ENCODE data around the gene TYK2. TPM values are rescaled to one million over a fixed set of nuclear protein-coding genes. Genes with fewer than 3 reads are reported as not detected.
"Not testable (repeated sequence)": the region's sequence is repeated elsewhere in the genome, so short reads cannot be mapped to it uniquely, and the experiment has no call there.

Gene TYK2
- total RNA-seq, 1 experiment from 2014 or later, result 66.4 TPM

DNA sequence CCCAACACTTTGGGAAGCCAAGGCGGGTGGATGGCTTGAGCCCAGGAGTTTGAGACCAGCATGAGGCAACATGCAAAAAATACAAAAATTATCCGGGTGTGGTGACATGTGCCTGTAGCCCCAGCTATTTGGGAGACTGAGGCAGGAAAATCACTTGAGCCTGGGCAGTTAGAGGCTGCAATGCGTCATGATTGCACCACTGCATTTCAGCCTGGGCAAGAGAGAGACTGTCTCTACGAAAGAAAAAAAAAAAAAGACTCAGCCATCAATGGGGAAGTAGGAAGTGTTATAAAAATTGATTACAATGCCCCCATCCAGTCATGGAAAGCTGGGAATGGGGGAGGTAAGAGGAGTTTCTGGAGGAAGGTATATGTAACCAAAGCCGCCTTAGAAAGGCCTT lies 5.4 kb downstream of the TYK2 start (continued):
- TF ChIP-seq MYBL2 (CRISPR knock-in tag; IDR thresholded peaks at IDR 0.05) (no peak), ELF4 (CRISPR knock-in tag; IDR thresholded peaks at IDR 0.05; ENCODE audit: low read depth) (no peak), TEAD1 (CRISPR knock-in tag; IDR thresholded peaks at IDR 0.05) (no peak), GRHL2 (CRISPR knock-in tag; IDR thresholded peaks at IDR 0.05; ENCODE audit: insufficient replicate concordance, severe bottlenecking) (no peak), ZBTB21 (CRISPR knock-in tag; IDR thresholded peaks at IDR 0.05; ENCODE audit: borderline replicate concordance) (no peak), ZNF317 (CRISPR knock-in tag; IDR thresholded peaks at IDR 0.05; ENCODE audit: borderline replicate concordance, low read depth) (no peak), SMAD4 (CRISPR knock-in tag; IDR thresholded peaks at IDR 0.05) (no peak), PREB (CRISPR knock-in tag; IDR thresholded peaks at IDR 0.05; ENCODE audit: borderline replicate concordance) (no peak)
- TF ChIP-seq, protein P1, sequence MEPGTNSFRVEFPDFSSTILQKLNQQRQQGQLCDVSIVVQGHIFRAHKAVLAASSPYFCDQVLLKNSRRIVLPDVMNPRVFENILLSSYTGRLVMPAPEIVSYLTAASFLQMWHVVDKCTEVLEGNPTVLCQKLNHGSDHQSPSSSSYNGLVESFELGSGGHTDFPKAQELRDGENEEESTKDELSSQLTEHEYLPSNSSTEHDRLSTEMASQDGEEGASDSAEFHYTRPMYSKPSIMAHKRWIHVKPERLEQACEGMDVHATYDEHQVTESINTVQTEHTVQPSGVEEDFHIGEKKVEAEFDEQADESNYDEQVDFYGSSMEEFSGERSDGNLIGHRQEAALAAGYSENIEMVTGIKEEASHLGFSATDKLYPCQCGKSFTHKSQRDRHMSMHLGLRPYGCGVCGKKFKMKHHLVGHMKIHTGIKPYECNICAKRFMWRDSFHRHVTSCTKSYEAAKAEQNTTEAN (CRISPR knock-in tag; IDR thresholded peaks at IDR 0.05), result no peak
- TF ChIP-seq, protein P2, sequence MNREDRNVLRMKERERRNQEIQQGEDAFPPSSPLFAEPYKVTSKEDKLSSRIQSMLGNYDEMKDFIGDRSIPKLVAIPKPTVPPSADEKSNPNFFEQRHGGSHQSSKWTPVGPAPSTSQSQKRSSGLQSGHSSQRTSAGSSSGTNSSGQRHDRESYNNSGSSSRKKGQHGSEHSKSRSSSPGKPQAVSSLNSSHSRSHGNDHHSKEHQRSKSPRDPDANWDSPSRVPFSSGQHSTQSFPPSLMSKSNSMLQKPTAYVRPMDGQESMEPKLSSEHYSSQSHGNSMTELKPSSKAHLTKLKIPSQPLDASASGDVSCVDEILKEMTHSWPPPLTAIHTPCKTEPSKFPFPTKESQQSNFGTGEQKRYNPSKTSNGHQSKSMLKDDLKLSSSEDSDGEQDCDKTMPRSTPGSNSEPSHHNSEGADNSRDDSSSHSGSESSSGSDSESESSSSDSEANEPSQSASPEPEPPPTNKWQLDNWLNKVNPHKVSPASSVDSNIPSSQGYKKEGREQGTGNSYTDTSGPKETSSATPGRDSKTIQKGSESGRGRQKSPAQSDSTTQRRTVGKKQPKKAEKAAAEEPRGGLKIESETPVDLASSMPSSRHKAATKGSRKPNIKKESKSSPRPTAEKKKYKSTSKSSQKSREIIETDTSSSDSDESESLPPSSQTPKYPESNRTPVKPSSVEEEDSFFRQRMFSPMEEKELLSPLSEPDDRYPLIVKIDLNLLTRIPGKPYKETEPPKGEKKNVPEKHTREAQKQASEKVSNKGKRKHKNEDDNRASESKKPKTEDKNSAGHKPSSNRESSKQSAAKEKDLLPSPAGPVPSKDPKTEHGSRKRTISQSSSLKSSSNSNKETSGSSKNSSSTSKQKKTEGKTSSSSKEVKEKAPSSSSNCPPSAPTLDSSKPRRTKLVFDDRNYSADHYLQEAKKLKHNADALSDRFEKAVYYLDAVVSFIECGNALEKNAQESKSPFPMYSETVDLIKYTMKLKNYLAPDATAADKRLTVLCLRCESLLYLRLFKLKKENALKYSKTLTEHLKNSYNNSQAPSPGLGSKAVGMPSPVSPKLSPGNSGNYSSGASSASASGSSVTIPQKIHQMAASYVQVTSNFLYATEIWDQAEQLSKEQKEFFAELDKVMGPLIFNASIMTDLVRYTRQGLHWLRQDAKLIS (CRISPR knock-in tag; IDR thresholded peaks at IDR 0.05; ENCODE audit: borderline replicate concordance), result no peak

GRCh38 chr19:10372690-10373089 lies 7.7 kb downstream of the TYK2 start:
- POLR2A ChIA-PET, result interaction anchor here (0.6 to 1.2 kb wide), 3 partner anchors 19 to 105 kb away, joined by 3 to 6 read pairs (median 4); partner anchors contain the start of gene RAVER1
- H3K36me3 Mint-ChIP-seq, result peaks cover 23% of the 10 kb centered on the region

DNA sequence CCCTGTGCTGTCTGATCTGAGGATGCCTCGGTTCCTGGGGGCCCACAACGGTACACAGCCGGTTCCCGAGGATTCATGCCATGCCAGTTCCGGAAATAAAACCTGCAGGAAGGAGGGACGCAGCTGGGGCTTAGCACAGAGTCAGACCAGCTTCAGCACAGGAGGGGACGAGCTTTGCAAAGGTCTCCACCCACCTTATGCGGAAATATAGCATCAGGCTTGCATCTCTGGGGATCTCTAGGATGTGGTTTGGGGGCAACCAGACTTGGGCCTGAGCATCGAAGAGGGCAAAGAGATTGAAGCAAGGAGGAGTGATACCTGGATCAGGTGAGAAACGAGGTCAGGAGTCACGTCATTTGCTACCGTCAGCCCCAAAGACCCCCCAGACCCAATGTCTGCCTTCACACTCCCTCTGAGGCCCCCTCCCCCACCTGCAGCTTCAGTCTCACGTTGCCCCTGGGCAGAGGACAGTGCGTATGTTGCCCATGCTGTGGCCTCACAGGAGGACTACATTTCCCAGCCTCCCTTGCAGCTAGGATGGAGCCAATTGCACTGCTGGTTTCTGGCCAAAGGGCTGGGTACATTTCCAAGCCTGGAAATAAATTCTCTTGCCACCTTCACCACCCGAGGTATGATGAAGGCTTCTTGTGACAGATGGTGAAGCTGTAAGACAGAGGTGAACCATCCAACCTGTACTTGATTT lies 12.1 kb downstream of the TYK2 start:
- DNase-seq (ENCODE audit: low spot score) (no peak), ATAC-seq (peak; percentile 57)
- Mint-ChIP-seq H3K27me3 (ENCODE audit: low read depth) (no peaks in the 10 kb centered on the region), H3K4me3 (no peak overlapping the region), H3K36me3 (peaks cover 32% of the 10 kb centered on the region), H3K4me1 (no peaks in the 10 kb centered on the region), H3K27ac (no peak overlapping the region), H3K9me3 (no peaks in the 10 kb centered on the region)
- ChIA-PET POLR2A (interaction anchor here (1.2 kb wide), 1 partner anchor 12 kb away, joined by 7 read pairs; the partner anchor contains the start of gene TYK2), CTCF (interaction anchor here (0.7 to 1.4 kb wide), 2 partner anchors 20 to 48 kb away, joined by 3 to 4 read pairs; no protein-coding TSS in a partner anchor)
- TF ChIP-seq GRHL2 (CRISPR knock-in tag; IDR thresholded peaks at IDR 0.05; ENCODE audit: insufficient replicate concordance, severe bottlenecking) (no peak), TCF7 (CRISPR knock-in tag; IDR thresholded peaks at IDR 0.05; ENCODE audit: low read depth) (no peak)
- TF ChIP-seq, protein P3, sequence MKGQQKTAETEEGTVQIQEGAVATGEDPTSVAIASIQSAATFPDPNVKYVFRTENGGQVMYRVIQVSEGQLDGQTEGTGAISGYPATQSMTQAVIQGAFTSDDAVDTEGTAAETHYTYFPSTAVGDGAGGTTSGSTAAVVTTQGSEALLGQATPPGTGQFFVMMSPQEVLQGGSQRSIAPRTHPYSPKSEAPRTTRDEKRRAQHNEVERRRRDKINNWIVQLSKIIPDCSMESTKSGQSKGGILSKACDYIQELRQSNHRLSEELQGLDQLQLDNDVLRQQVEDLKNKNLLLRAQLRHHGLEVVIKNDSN (CRISPR knock-in tag; IDR thresholded peaks at IDR 0.05), result no peak
- TF ChIP-seq, protein P4, sequence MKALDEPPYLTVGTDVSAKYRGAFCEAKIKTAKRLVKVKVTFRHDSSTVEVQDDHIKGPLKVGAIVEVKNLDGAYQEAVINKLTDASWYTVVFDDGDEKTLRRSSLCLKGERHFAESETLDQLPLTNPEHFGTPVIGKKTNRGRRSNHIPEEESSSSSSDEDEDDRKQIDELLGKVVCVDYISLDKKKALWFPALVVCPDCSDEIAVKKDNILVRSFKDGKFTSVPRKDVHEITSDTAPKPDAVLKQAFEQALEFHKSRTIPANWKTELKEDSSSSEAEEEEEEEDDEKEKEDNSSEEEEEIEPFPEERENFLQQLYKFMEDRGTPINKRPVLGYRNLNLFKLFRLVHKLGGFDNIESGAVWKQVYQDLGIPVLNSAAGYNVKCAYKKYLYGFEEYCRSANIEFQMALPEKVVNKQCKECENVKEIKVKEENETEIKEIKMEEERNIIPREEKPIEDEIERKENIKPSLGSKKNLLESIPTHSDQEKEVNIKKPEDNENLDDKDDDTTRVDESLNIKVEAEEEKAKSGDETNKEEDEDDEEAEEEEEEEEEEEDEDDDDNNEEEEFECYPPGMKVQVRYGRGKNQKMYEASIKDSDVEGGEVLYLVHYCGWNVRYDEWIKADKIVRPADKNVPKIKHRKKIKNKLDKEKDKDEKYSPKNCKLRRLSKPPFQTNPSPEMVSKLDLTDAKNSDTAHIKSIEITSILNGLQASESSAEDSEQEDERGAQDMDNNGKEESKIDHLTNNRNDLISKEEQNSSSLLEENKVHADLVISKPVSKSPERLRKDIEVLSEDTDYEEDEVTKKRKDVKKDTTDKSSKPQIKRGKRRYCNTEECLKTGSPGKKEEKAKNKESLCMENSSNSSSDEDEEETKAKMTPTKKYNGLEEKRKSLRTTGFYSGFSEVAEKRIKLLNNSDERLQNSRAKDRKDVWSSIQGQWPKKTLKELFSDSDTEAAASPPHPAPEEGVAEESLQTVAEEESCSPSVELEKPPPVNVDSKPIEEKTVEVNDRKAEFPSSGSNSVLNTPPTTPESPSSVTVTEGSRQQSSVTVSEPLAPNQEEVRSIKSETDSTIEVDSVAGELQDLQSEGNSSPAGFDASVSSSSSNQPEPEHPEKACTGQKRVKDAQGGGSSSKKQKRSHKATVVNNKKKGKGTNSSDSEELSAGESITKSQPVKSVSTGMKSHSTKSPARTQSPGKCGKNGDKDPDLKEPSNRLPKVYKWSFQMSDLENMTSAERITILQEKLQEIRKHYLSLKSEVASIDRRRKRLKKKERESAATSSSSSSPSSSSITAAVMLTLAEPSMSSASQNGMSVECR (CRISPR knock-in tag; IDR thresholded peaks at IDR 0.05; ENCODE audit: borderline replicate concordance), result no peak

More at GRCh38 chr19:10372690-10373089, 7.7 kb downstream of the TYK2 start:
- Mint-ChIP-seq H3K4me3 (no peak overlapping the region), H3K27me3 (ENCODE audit: low read depth) (no peaks in the 10 kb centered on the region), H3K9me3 (no peaks in the 10 kb centered on the region), H3K27ac (no peak overlapping the region), H3K4me1 (no peaks in the 10 kb centered on the region)
- ATAC-seq, result no peak
- no peak for DNase-seq (ENCODE audit: low spot score)
- TF ChIP-seq GABPB1 (CRISPR knock-in tag; IDR thresholded peaks at IDR 0.05), result no peak
- CTCF ChIA-PET, result interaction anchor here (1.8 to 3.2 kb wide), 2 partner anchors 102 to 114 kb away, joined by 7 to 13 read pairs; partner anchors contain the start of gene ICAM1

GRCh38 chr19:10366950-10367512 lies 13.3 kb downstream of the TYK2 start:
- POLR2A ChIA-PET; H3K27ac Mint-ChIP-seq; ATAC-seq; H3K9me3 Mint-ChIP-seq; DNase-seq (ENCODE audit: low spot score); H3K4me3 Mint-ChIP-seq; CTCF ChIA-PET; H3K4me1 Mint-ChIP-seq; H3K27me3 Mint-ChIP-seq (ENCODE audit: low read depth): not testable (repeated sequence)
- H3K36me3 Mint-ChIP-seq, result peaks cover 32% of the 10 kb centered on the region
